Stimulated activated CD4-positive, alpha-beta T cell treated with anti-CD3 and anti-CD28 coated beads, TNF-alpha, amount 100 ng/mL, for 1 hour (primary cell): ENCODE results near the gene ARL14.

ENCODE experiments used
- DNase-seq, 3 donors: peaks; one replicate each; pipeline ENCODE4 v3.0.0-alpha.2; 2020; ENCODE audit warnings: low read depth in 3 of 3, low spot score in 1 of 3

Gene ARL14

DNA sequence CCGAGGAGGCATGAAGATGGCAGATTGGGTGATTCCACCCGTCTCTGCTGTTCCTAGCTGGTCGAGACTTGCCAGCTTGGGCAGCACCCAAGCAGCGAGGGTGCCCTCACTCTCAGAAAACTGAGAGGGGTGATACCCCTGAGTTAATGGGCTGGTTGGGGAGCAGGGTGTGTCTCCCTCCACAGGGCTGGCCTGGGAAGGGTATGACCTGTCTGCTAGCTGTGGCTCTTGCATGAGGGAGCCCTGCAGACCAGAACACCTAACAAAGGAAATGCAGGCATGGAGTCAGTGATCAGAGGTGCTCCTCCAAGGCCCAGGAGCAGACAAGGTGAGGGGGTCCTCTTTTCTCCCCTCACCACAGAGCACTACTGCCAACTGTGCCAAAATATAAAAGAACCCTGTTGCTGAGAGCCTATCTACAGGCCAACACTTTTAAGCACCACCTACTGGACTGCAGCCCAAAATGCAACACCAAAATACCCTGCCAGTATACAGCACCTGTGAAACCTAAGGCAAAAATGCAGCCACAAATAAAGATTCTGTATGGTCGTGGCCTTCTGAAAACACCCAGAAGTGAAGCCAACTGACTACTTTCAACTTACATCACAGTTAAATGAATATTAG lies 43.3 kb downstream of the ARL14 start:
- no peak for DNase-seq

DNA sequence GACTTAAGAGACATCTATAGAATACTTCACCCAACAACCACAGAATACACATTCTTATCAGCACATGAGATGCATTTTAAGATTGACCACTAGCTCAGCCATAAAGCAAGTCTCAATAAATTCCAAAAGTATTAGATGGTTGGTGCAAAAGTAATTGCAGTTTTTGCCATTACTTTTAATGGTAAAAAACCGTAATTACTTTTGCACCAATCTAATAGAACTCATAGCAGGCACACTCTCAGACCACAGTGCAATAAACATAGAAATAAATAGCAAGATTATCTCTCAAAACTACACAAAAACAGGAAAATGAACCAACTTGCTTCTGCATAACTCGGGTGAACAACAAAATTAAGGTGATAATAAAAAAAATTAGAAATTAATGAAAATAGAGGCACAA lies 45.4 kb downstream of the ARL14 start:
- no peak for DNase-seq

DNA sequence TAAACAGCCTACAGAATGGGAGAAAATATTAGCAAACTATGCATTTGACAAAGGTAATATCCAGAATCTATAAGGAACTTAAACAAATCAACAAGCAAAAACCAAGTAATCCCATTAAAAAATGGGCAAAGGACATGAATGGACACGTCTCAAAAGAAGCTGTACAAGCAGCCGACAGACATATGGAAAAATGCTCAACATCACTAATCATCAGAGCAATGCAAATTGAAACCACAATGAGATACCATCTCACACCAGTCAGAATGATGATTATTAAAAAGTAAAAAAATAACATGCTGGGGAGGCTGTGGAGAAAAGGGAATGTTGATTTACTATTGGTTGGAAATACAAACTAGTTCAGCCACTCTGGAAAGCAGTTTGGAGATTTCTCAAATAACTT lies 48.4 kb downstream of the ARL14 start:
- no peak for DNase-seq
